H1 (cell line): ENCODE results near the gene TRPC1. TPM values are rescaled to one million over a fixed set of nuclear protein-coding genes. Genes with fewer than 3 reads are reported as not detected.

Experiments
- CTCF ChIA-PET: fragments of 300-600 bp; sonication (Branson Sonifier 250); formaldehyde crosslinking; loops from one replicate; lab custom pipeline; 2021; ENCODE audit not compliant: partially characterized antibody; lab: Charles Lee
- POLR2A ChIA-PET: fragments of 300-600 bp; sonication (Branson Sonifier 250); formaldehyde crosslinking; loops from one replicate; lab custom pipeline; 2021; ENCODE audit warnings: inconsistent platforms; ENCODE audit not compliant: partially characterized antibody; lab: Charles Lee
- DNase-seq, 2 experiments: peaks; one replicate each; pipeline versions ENCODE4 v3.0.0 to v3.0.0-alpha.2; 2010 to 2022; ENCODE audit warnings: low spot score in 2 of 2, low read depth in 1 of 2, mixed read lengths in 1 of 2
- FAIRE-seq: peaks from 2 replicates; lab custom pipeline; 2011; peaks lifted over from hg19 to GRCh38; lab: Jason Lieb, UNC
- H2AFZ ChIP-seq: 2 replicates; pipeline ENCODE4 v1.8.1; 2012; ENCODE audit warnings: low read length, inconsistent platforms
- H2AK5ac ChIP-seq: 2 replicates; pipeline ENCODE4 v1.6.1; 2013; ENCODE audit warnings: low read depth, low read length
- H2BK120ac ChIP-seq: replicated peaks from 2 replicates; pipeline ENCODE3; 2013; ENCODE audit warnings: low read depth, low read length, inconsistent platforms
- H2BK12ac ChIP-seq: 2 replicates; pipeline ENCODE4 v1.6.1; 2013; ENCODE audit warnings: low read depth, low read length
- H2BK15ac ChIP-seq: 2 replicates; pipeline ENCODE4 v1.6.1; 2013; ENCODE audit warnings: low read length
- H2BK20ac ChIP-seq: 2 replicates; pipeline ENCODE4 v1.6.1; 2013; ENCODE audit warnings: low read length
- H2BK5ac ChIP-seq: 2 replicates; pipeline ENCODE4 v1.6.1; 2013; ENCODE audit warnings: low read depth, low read length
- H3K14ac ChIP-seq: 2 replicates; pipeline ENCODE4 v1.6.1; 2013; ENCODE audit warnings: inconsistent platforms; ENCODE audit not compliant: insufficient read length
- H3K18ac ChIP-seq: 2 replicates; pipeline ENCODE4 v1.6.1; 2013; ENCODE audit warnings: low read length; ENCODE audit errors: extremely low read depth
- H3K23ac ChIP-seq: 2 replicates; pipeline ENCODE4 v1.6.1; 2013; ENCODE audit warnings: inconsistent platforms; ENCODE audit not compliant: insufficient read length
- H3K23me2 ChIP-seq: 2 replicates; pipeline ENCODE4 v1.6.1; 2013; ENCODE audit warnings: low read depth, low read length
- H3K27ac ChIP-seq: 2 replicates; pipeline ENCODE4 v1.6.1; 2011; ENCODE audit warnings: low read depth, low read length, inconsistent platforms
- H3K27me3 ChIP-seq, 4 experiments: replicated peaks in 1 of 4; 1 replicate in 1 of 4; 2 replicates in 3 of 4; pipeline versions ENCODE4 v1.6.1 to v1.8.1; 2011 to 2013; ENCODE audit warnings: low read length in 3 of 4, mild to moderate bottlenecking in 3 of 4, inconsistent platforms in 2 of 4, mixed read lengths in 2 of 4, moderate library complexity in 1 of 4; ENCODE audit not compliant: control insufficient read depth in 3 of 4, insufficient read depth in 3 of 4; ENCODE audit errors: extremely low read depth in 1 of 4
- H3K36me3 ChIP-seq, 4 experiments: 2 replicates each; pipeline versions ENCODE4 v1.6.1 to v1.8.1; 2011 to 2013; ENCODE audit warnings: mild to moderate bottlenecking in 4 of 4, low read length in 3 of 4, moderate library complexity in 2 of 4, control low read depth in 1 of 4, inconsistent platforms in 1 of 4; ENCODE audit not compliant: insufficient read depth in 4 of 4, control insufficient read depth in 2 of 4
- H3K4ac ChIP-seq: replicated peaks from 2 replicates; pipeline ENCODE3; 2013; ENCODE audit warnings: low read length, low read depth, mixed read lengths, inconsistent platforms; ENCODE audit not compliant: insufficient read length
- H3K4me1 ChIP-seq, 4 experiments: replicated peaks in 1 of 4; 1 replicate in 1 of 4; 2 replicates in 3 of 4; pipeline versions ENCODE4 v1.6.1 to v1.8.1; 2011 to 2013; ENCODE audit warnings: low read length in 3 of 4, inconsistent platforms in 2 of 4, mixed read lengths in 1 of 4; ENCODE audit not compliant: insufficient read depth in 4 of 4, control insufficient read depth in 3 of 4
- H3K4me2 ChIP-seq, 2 experiments: 2 replicates each; pipeline versions ENCODE4 v1.6.1 to v1.8.1; 2011 to 2013; ENCODE audit warnings: low read depth in 2 of 2, low read length in 2 of 2, control low read depth in 1 of 2, inconsistent platforms in 1 of 2, mild to moderate bottlenecking in 1 of 2; ENCODE audit not compliant: insufficient read depth in 1 of 2
- H3K4me3 ChIP-seq, 4 experiments: fragments of 200-600, 300-600 bp in 1 of 4; sonication (generic), shearing (Covaris generic), sonication (Bioruptor Twin) in 1 of 4; 2 replicates each; pipeline versions ENCODE4 v1.5.1 to v1.8.1; 2011 to 2016; ENCODE audit warnings: low read length in 4 of 4, low read depth in 3 of 4, control low read depth in 2 of 4, inconsistent platforms in 2 of 4, mild to moderate bottlenecking in 2 of 4, mixed read lengths in 1 of 4, moderate library complexity in 1 of 4; ENCODE audit not compliant: insufficient read depth in 2 of 4; ENCODE audit errors: extremely low read depth in 1 of 4
- H3K56ac ChIP-seq: replicated peaks from 2 replicates; pipeline ENCODE3; 2013; ENCODE audit warnings: low read depth, mild to moderate bottlenecking, mixed read lengths, low read length, inconsistent platforms; ENCODE audit not compliant: insufficient read length
- H3K79me1 ChIP-seq: 2 replicates; pipeline ENCODE4 v1.6.1; 2013; ENCODE audit warnings: low read depth, low read length, control low read depth
- H3K79me2 ChIP-seq, 2 experiments: 2 replicates each; pipeline versions ENCODE4 v1.6.1 to v1.8.1; 2012 to 2013; ENCODE audit warnings: low read length in 2 of 2, mild to moderate bottlenecking in 2 of 2, inconsistent platforms in 1 of 2; ENCODE audit not compliant: insufficient read depth in 2 of 2, control insufficient read depth in 1 of 2
- H3K9ac ChIP-seq, 4 experiments: replicated peaks in 1 of 4; 1 replicate in 1 of 4; 2 replicates in 3 of 4; pipeline versions ENCODE4 v1.6.1 to v1.8.1; 2011 to 2013; ENCODE audit warnings: low read depth in 3 of 4, low read length in 3 of 4, control low read depth in 2 of 4, mild to moderate bottlenecking in 2 of 4, moderate library complexity in 2 of 4, inconsistent platforms in 1 of 4; ENCODE audit errors: extremely low read depth in 1 of 4
- H3K9me3 ChIP-seq, 2 experiments: 2 replicates each; pipeline versions ENCODE4 v1.6.1 to v1.8.1; 2012 to 2013; ENCODE audit warnings: mild to moderate bottlenecking in 2 of 2, moderate library complexity in 2 of 2, control low read depth in 1 of 2, inconsistent platforms in 1 of 2, low read depth in 1 of 2, low read length in 1 of 2, mixed read lengths in 1 of 2; ENCODE audit not compliant: insufficient read depth in 2 of 2
- H4K20me1 ChIP-seq, 2 experiments: replicated peaks in 1 of 2; 2 replicates each; pipeline versions ENCODE3 to v1.8.1; 2011 to 2013; ENCODE audit warnings: inconsistent platforms in 2 of 2, low read length in 2 of 2, mild to moderate bottlenecking in 1 of 2; ENCODE audit not compliant: insufficient read depth in 2 of 2, control insufficient read depth in 1 of 2
- H4K5ac ChIP-seq: 2 replicates; pipeline ENCODE4 v1.6.1; 2013; ENCODE audit warnings: low read length, low read depth, mixed read lengths, inconsistent platforms; ENCODE audit not compliant: insufficient read length
- H4K8ac ChIP-seq: 2 replicates; pipeline ENCODE4 v1.8.0; 2013; ENCODE audit warnings: mild to moderate bottlenecking, moderate library complexity, low read length, inconsistent platforms; ENCODE audit not compliant: insufficient read depth; ENCODE audit errors: extremely low read depth
- H4K91ac ChIP-seq: replicated peaks from 2 replicates; pipeline ENCODE3; 2013; ENCODE audit warnings: low read length, mixed read lengths, inconsistent platforms; ENCODE audit not compliant: insufficient read length
- CEBPB ChIP-seq: IDR thresholded peaks from 2 replicates; pipeline ENCODE4 v1.6.1; 2012; ENCODE audit warnings: low read depth, low read length
- EGR1 ChIP-seq: IDR thresholded peaks from 2 replicates; pipeline ENCODE4 v1.6.1; 2011; ENCODE audit warnings: low read depth, low read length, borderline replicate concordance
- JUN ChIP-seq: IDR thresholded peaks from 2 replicates; pipeline ENCODE4 v1.6.1; 2011; ENCODE audit warnings: low read depth, mild to moderate bottlenecking, improper control_type of control experiment, low read length
- KDM4A ChIP-seq: IDR thresholded peaks from one replicate; pipeline ENCODE4 v1.7.1; 2012; ENCODE audit warnings: low read depth, mild to moderate bottlenecking, moderate library complexity, low read length, inconsistent platforms; ENCODE audit not compliant: severe bottlenecking
- PHF8 ChIP-seq: fragments of 200-600 bp; sonication (generic); conservative IDR thresholded peaks from 2 replicates; pipeline ENCODE4 v1.7.1; 2012; ENCODE audit warnings: low read depth, mild to moderate bottlenecking, inconsistent platforms, low read length, moderate library complexity
- POLR2A ChIP-seq, 2 experiments: IDR thresholded peaks; 1 replicate in 1 of 2; 2 replicates in 1 of 2; pipeline ENCODE4 v1.6.1; 2011; ENCODE audit warnings: low read depth in 2 of 2, low read length in 2 of 2, mild to moderate bottlenecking in 2 of 2; ENCODE audit errors: control extremely low read depth in 1 of 2
- POU5F1 ChIP-seq: IDR thresholded peaks from 2 replicates; pipeline ENCODE4 v1.6.1; 2011; ENCODE audit warnings: low read depth, mild to moderate bottlenecking, low read length, moderate library complexity
- RFX5 ChIP-seq: IDR thresholded peaks from 2 replicates; pipeline ENCODE4 v1.6.1; 2011; ENCODE audit warnings: low read depth, low read length, improper control_type of control experiment, borderline replicate concordance
- RXRA ChIP-seq: IDR thresholded peaks from 2 replicates; pipeline ENCODE4 v1.6.1; 2011; ENCODE audit warnings: low read depth, mild to moderate bottlenecking, low read length, moderate library complexity; ENCODE audit not compliant: insufficient read depth
- SAP30 ChIP-seq: fragments of 300-600 bp; sonication (generic); IDR thresholded peaks from 2 replicates; pipeline ENCODE4 v1.7.1; 2012; ENCODE audit warnings: low read length, moderate library complexity, mild to moderate bottlenecking, inconsistent platforms; ENCODE audit not compliant: insufficient read depth, insufficient replicate concordance
- SP1 ChIP-seq: IDR thresholded peaks from 2 replicates; pipeline ENCODE4 v1.6.1; 2011; ENCODE audit warnings: low read depth, low read length
- SRF ChIP-seq: IDR thresholded peaks from 2 replicates; pipeline ENCODE4 v1.6.1; 2011; ENCODE audit warnings: mild to moderate bottlenecking, low read depth, low read length, moderate library complexity
- TCF12 ChIP-seq: IDR thresholded peaks from 2 replicates; pipeline ENCODE4 v1.6.1; 2011; ENCODE audit warnings: low read depth, mild to moderate bottlenecking, low read length
- WGBS, 2 experiments: shearing (Covaris generic) in 1 of 2; methylation state at CpG; one replicate each; pipeline versions ENCODE4 v1.1.6 to v1.1.7; 2013 to 2015; ENCODE audit warnings: low lambda C conversion rate in 2 of 2, mixed read lengths in 2 of 2, inconsistent platforms in 1 of 2, low coverage in 1 of 2, missing lambda C conversion rate in 1 of 2; ENCODE audit not compliant: insufficient replicate concordance in 2 of 2, insufficient coverage in 1 of 2, insufficient read length in 1 of 2; ENCODE audit errors: extremely low coverage in 1 of 2, missing lambda C conversion rate in 1 of 2; 5-methylcytosine and 5-hydroxymethylcytosine counted together
- polyA plus RNA-seq, 7 experiments: library from polyadenylated mRNA; depleted of rRNA in 3 of 7; stranded (reverse) in 5 of 7; unstranded in 2 of 7; fragments of >200 nt in 5 of 7; fragments of 200-250 nt in 2 of 7; gene quantifications; 1 replicate in 5 of 7; 2 replicates in 1 of 7; 4 replicates in 1 of 7; pipeline versions ENCODE4 v1.2.1 to v1.2.3, GENCODE V29; 2011 to 2013; ENCODE audit warnings: missing spikeins in 2 of 7, mixed read lengths in 2 of 7
- total RNA-seq: library from RNA; stranded (reverse); fragmentation: NEBNext Ultra II Directional; extraction: Animal tissue kit (Norgen Biotek cat#: 25700); gene quantifications from 2 replicates; pipeline ENCODE4 v1.2.1, GENCODE V29; 2021

The TRPC1 gene
- total and polyA plus RNA-seq, 2 of the 8 experiments (the other 6 are each of a cell fraction or from before 2014, with no cell fraction given) = 22.6 to 23.1 TPM

- no peak overlapping the region for H3K14ac ChIP-seq
- H2BK120ac ChIP-seq = no peak overlapping the region
- no peak for DNase-seq
- no peak overlapping the region for H4K5ac ChIP-seq
- H3K4ac ChIP-seq = no peak overlapping the region
- peak; percentile 13 for FAIRE-seq
- H3K36me3 ChIP-seq = peaks cover 0 to 5% (median 2%) of the 10 kb centered on the region in 4 experiments; a peak in 2 of 8 replicates
- no peaks in the 10 kb centered on the region for H3K27me3 ChIP-seq
- H3K23me2 ChIP-seq = no peaks in the 10 kb centered on the region; the same call in 1 of the 2 replicates
- H3K23ac ChIP-seq = no peak overlapping the region
- no peak overlapping the region for H3K27ac ChIP-seq
- H2BK12ac ChIP-seq = no peak overlapping the region
- H3K4me1 ChIP-seq = no peaks in the 10 kb centered on the region; a peak in 1 of 7 replicates
- H3K4me3 ChIP-seq = no peak overlapping the region
- CTCF ChIA-PET = interaction anchor here (0.6 to 3.6 kb wide), 2 partner anchors 25 to 86 kb away, joined by 3 to 11 read pairs; no protein-coding TSS in a partner anchor
- H3K18ac ChIP-seq = no peak overlapping the region
- H2BK20ac ChIP-seq = no peak overlapping the region
- H3K9ac ChIP-seq = no peak overlapping the region
- H3K9me3 ChIP-seq = no peaks in the 10 kb centered on the region
- H3K4me2 ChIP-seq = no peak overlapping the region
- H3K56ac ChIP-seq = no peak overlapping the region
- POLR2A ChIA-PET = no interaction called here
- no peak overlapping the region for H2AK5ac ChIP-seq
- no peak overlapping the region for H2AFZ ChIP-seq
- no peak overlapping the region for H2BK15ac ChIP-seq
- H2BK5ac ChIP-seq = no peak overlapping the region
- TF ChIP-seq KDM4A = no peak
- TF ChIP-seq JUN = no peak
- no peak for TF ChIP-seq EGR1
- TF ChIP-seq SAP30 = no peak
- TF ChIP-seq PHF8 = no peak
- no peak for TF ChIP-seq SRF
- no peak for TF ChIP-seq POLR2A (IDR thresholded peaks at IDR 0.05; ENCODE audit: control extremely low read depth in 1 of 2, low read depth in 2 of 2, low read length in 2 of 2)
- no peak for TF ChIP-seq POU5F1
- no peak for TF ChIP-seq RFX5
- TF ChIP-seq CEBPB = no peak
- TF ChIP-seq TCF12 = no peak
- TF ChIP-seq SP1 = no peak
- no peak for TF ChIP-seq RXRA
- TF ChIP-seq, all 59 proteins: peak for 0
- Histone ChIP-seq H4K91ac (no peak overlapping the region), H4K8ac (no peak overlapping the region), H3K79me1 (no peaks in the 10 kb centered on the region), H4K20me1 (no peaks in the 10 kb centered on the region), H3K79me2 (no peaks in the 10 kb centered on the region)
- 92% methylated on average over 1 of the region's 1 CpG; no CpG with 5 or more reads in 1 of the 2 experiments for WGBS, 2 experiments
Measured at GRCh38 chr3:142802891-142803290, 79.1 kb downstream of the TRPC1 start.
